D721Med (cell line): Measurements from ENCODE around the gene BATF.

Experiments used
- DNase-seq: peaks from one replicate; pipeline ENCODE4 v3.0.0; 2011; ENCODE audit warnings: low spot score; ENCODE audit not compliant: insufficient read length
- FAIRE-seq: peaks from 2 replicates; lab custom pipeline; 2011; peaks lifted over from hg19 to GRCh38; lab: Jason Lieb, UNC
- CTCF ChIP-seq: IDR thresholded peaks from 2 replicates; pipeline ENCODE4 v1.5.1; 2012; ENCODE audit warnings: mild to moderate bottlenecking, control low read depth; ENCODE audit not compliant: insufficient read depth; ENCODE audit errors: missing control alignments

BATF gene

GRCh38 chr14:75533791-75534555 lies 11.7 kb downstream of the BATF start:
- FAIRE-seq (no peak), DNase-seq (no peak)
- TF ChIP-seq CTCF: no peak

DNA sequence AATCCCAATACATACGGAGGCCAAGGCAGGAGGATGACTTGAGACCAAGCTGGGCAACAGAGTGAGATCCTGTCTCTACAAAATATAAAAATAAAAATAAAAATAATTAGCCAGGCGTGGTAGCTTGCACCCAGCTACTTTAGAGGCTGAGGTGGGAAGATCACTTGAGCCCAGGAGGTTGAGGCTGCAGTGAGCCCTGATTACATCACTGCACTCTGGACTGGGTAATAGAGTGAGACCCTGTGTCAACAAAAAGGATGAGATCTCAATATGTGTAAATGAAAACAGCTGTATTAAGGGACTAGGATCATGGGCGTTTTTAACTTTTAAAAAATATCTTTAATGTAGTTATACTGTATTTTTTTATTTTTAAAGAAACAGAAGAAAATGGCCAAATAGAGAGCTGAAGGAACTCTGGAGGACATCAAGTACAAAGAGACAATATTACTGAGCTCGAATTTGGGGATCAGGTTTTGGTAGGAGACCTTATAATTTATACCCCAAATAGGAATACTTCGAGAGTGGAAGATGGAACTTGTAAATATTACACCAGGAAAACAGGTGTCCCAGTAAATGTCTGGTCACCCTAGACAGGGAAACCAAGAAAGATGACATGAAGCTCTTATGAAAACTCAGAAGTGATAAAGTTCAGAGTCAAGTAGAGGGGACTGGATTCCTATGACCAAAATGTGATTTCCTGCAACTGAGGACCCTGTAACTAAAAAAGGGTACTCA lies 13.1 kb downstream of the BATF start:
- DNase-seq (no peak), FAIRE-seq (no peak)
- no peak for TF ChIP-seq CTCF

DNA sequence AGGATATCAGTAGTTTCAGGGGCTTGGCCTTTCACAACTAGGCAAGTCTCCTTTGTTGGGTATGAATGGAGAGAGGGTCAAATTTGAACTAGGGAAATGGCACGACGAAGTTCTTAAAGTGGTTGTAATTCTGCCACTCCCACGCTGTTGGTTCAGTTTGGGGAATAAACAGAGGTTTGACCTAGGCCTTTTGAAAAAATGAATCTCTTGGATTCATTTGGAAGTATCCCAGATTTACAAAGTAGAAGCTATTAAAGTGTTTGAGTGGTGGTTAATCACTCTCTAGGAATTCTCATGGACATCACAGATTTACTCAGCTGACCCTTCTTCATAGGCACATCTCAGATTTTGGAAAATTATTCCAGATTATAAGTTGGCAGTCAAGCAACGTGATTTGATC lies 14.8 kb downstream of the BATF start:
- no peak for FAIRE-seq
- no peak for TF ChIP-seq CTCF
- no peak for DNase-seq

GRCh38 chr14:75539162-75539560 lies 16.9 kb downstream of the BATF start:
- TF ChIP-seq CTCF: no peak
- DNase-seq: no peak
- FAIRE-seq: no peak

DNA sequence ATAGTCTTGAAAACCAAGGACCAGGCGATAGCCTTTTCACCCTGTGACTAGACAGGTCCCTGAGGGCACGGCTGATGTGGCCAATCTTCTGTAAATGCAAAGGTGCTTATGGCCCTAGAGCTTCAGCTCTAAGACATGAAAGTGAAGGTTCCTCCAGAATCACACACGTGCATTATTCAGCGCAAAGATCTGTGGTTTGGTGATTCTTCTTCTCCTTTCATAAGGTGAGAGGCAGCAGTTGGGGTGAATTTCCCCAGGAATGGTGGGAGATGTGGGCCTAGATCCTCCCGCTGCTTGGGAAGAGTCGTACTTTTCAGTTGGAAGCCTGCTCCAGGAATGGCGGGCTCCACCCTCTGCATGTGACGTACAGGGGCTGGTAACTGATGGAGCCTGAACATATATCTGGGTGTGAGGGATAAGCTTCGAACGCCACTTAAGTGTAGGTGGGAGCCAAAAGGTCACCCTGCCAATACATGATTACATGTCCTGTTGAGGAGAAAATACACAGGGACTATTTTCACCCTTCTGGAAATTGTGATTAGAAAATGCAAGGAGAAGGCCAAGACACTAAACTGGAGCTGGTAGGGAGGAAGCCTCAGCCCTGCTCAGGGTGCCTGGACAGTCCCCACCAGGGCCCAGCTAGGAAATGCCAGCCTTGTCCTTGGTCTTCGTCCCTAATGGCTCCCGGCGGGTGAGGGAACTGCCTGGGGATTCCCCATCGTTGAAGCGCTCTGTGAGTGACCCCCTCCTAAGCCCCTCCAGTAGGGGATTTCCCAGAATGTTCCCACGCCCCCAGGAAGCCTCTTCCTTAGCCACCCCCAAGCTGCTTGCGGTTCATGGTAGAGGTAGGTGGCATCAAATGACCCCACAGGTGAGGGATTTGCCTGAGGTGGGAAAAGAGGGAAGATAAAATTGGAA lies 17.6 kb downstream of the BATF start:
- no peak for TF ChIP-seq CTCF
- no peak for FAIRE-seq

GRCh38 chr14:75540479-75540851 lies 18.2 kb downstream of the BATF start:
- no peak for TF ChIP-seq CTCF
- FAIRE-seq (no peak), DNase-seq (no peak)

More for the DNA sequence above, 17.6 kb downstream of the BATF start:
- no peak for DNase-seq
